Stomach smooth muscle (tissue), 2 donors: Measurements from ENCODE around the gene CAPN9.

Source experiments
- H3K27ac ChIP-seq: one replicate; pipeline ENCODE4 v1.7.0; 2013; ENCODE audit warnings: mild to moderate bottlenecking, low read length, inconsistent platforms
- H3K27me3 ChIP-seq, 2 donors: one replicate each; pipeline ENCODE4 v1.7.0; 2013; ENCODE audit warnings: low read length in 2 of 2; ENCODE audit not compliant: insufficient read depth in 2 of 2, control insufficient read depth in 1 of 2
- H3K36me3 ChIP-seq, 2 donors: one replicate each; pipeline ENCODE4 v1.7.0; 2013; ENCODE audit warnings: low read length in 2 of 2; ENCODE audit not compliant: control insufficient read depth in 2 of 2, insufficient read depth in 2 of 2
- H3K4me1 ChIP-seq: one replicate; pipeline ENCODE4 v1.7.0; 2013; ENCODE audit warnings: low read length; ENCODE audit not compliant: control insufficient read depth, insufficient read depth
- H3K4me3 ChIP-seq, 2 donors: one replicate each; pipeline ENCODE4 v1.7.0; 2013; ENCODE audit warnings: low read length in 2 of 2
- H3K9ac ChIP-seq, 2 donors: one replicate each; pipeline ENCODE4 v1.7.0; 2013; ENCODE audit warnings: low read length in 2 of 2, mild to moderate bottlenecking in 1 of 2
- H3K9me3 ChIP-seq, 2 donors: one replicate each; pipeline ENCODE4 v1.7.0; 2013; ENCODE audit warnings: low read length in 2 of 2; ENCODE audit not compliant: control insufficient read depth in 2 of 2
- donor health status: healthy.
- donor health status: Pancreatic carcinoma.

CAPN9 gene

GRCh38 chr1:230827081-230827681 lies 80.0 kb downstream of the CAPN9 start:
- H3K27ac ChIP-seq: peak overlapping the region; percentile 18
- peaks cover 59% of the 10 kb centered on the region for H3K4me1 ChIP-seq
- H3K36me3 ChIP-seq: no peaks in the 10 kb centered on the region
- no peak overlapping the region for H3K4me3 ChIP-seq
- no peaks in the 10 kb centered on the region for H3K9me3 ChIP-seq
- no peak overlapping the region for H3K9ac ChIP-seq
- no peaks in the 10 kb centered on the region for H3K27me3 ChIP-seq

GRCh38 chr1:230827801-230828200 lies 80.6 kb downstream of the CAPN9 start:
- Histone ChIP-seq H3K27ac (peak overlapping the region; percentile 18), H3K4me3 (no peak overlapping the region), H3K36me3 (no peaks in the 10 kb centered on the region), H3K9me3 (no peaks in the 10 kb centered on the region), H3K4me1 (peaks cover 64% of the 10 kb centered on the region), H3K27me3 (no peaks in the 10 kb centered on the region), H3K9ac (no peak overlapping the region)

GRCh38 chr1:230828421-230828820 lies 81.2 kb downstream of the CAPN9 start:
- Histone ChIP-seq H3K9me3 (no peaks in the 10 kb centered on the region), H3K27me3 (no peaks in the 10 kb centered on the region), H3K4me1 (peaks cover 59% of the 10 kb centered on the region), H3K27ac (no peak overlapping the region), H3K36me3 (no peaks in the 10 kb centered on the region), H3K4me3 (no peak overlapping the region), H3K9ac (no peak overlapping the region)

GRCh38 chr1:230831771-230832170 lies 84.6 kb downstream of the CAPN9 start:
- H3K9me3 ChIP-seq: no peaks in the 10 kb centered on the region
- peaks cover 0 to 2% of the 10 kb centered on the region in 2 donors for H3K36me3 ChIP-seq
- no peak overlapping the region for H3K27ac ChIP-seq
- H3K4me1 ChIP-seq: peaks cover 33% of the 10 kb centered on the region
- no peak overlapping the region for H3K4me3 ChIP-seq
- H3K9ac ChIP-seq: no peak overlapping the region
- H3K27me3 ChIP-seq: no peaks in the 10 kb centered on the region

- H3K4me1 ChIP-seq: peaks cover 29% of the 10 kb centered on the region
- H3K9ac ChIP-seq: no peak overlapping the region
- no peak overlapping the region for H3K4me3 ChIP-seq
- H3K27me3 ChIP-seq: no peaks in the 10 kb centered on the region
- peaks cover 0 to 4% of the 10 kb centered on the region in 2 donors for H3K36me3 ChIP-seq
- H3K27ac ChIP-seq: no peak overlapping the region
- H3K9me3 ChIP-seq: no peaks in the 10 kb centered on the region
Measured at GRCh38 chr1:230832476-230832875, 85.3 kb downstream of the CAPN9 start.

- Histone ChIP-seq H3K36me3 (peaks cover 7 to 9% of the 10 kb centered on the region in 2 donors), H3K27ac (no peak overlapping the region), H3K4me3 (no peak overlapping the region), H3K4me1 (peaks cover 24% of the 10 kb centered on the region), H3K9ac (no peak overlapping the region), H3K27me3 (no peaks in the 10 kb centered on the region), H3K9me3 (no peaks in the 10 kb centered on the region)
Measured at GRCh38 chr1:230833511-230833910, 86.3 kb downstream of the CAPN9 start.

- Histone ChIP-seq H3K4me3 (no peak overlapping the region), H3K27ac (no peak overlapping the region), H3K9ac (no peak overlapping the region), H3K4me1 (peaks cover 24% of the 10 kb centered on the region), H3K9me3 (no peaks in the 10 kb centered on the region), H3K36me3 (peaks cover 14 to 15% of the 10 kb centered on the region in 2 donors), H3K27me3 (no peaks in the 10 kb centered on the region)
Measured at GRCh38 chr1:230834292-230834691, 87.1 kb downstream of the CAPN9 start.

- H3K27me3 ChIP-seq: no peaks in the 10 kb centered on the region
- H3K4me3 ChIP-seq: no peak overlapping the region
- H3K4me1 ChIP-seq: peaks cover 31% of the 10 kb centered on the region
- no peaks in the 10 kb centered on the region for H3K9me3 ChIP-seq
- H3K27ac ChIP-seq: no peak overlapping the region
- H3K9ac ChIP-seq: no peak overlapping the region
- peaks cover 17 to 20% of the 10 kb centered on the region in 2 donors for H3K36me3 ChIP-seq
Measured at GRCh38 chr1:230836347-230836746, 89.2 kb downstream of the CAPN9 start.

- peaks cover 22 to 25% of the 10 kb centered on the region in 2 donors for H3K36me3 ChIP-seq
- H3K27me3 ChIP-seq: no peaks in the 10 kb centered on the region
- no peak overlapping the region for H3K4me3 ChIP-seq
- peaks cover 27% of the 10 kb centered on the region for H3K4me1 ChIP-seq
- H3K9ac ChIP-seq: no peak overlapping the region
- H3K27ac ChIP-seq: no peak overlapping the region
- H3K9me3 ChIP-seq: no peaks in the 10 kb centered on the region
Measured at GRCh38 chr1:230836793-230837192, 89.6 kb downstream of the CAPN9 start.

- no peaks in the 10 kb centered on the region for H3K9me3 ChIP-seq
- no peak overlapping the region for H3K9ac ChIP-seq
- peaks cover 23% of the 10 kb centered on the region for H3K4me1 ChIP-seq
- peaks cover 31 to 39% of the 10 kb centered on the region in 2 donors for H3K36me3 ChIP-seq
- H3K4me3 ChIP-seq: no peak overlapping the region
- H3K27me3 ChIP-seq: no peaks in the 10 kb centered on the region
- no peak overlapping the region for H3K27ac ChIP-seq
Measured at GRCh38 chr1:230839173-230839572, 92.0 kb downstream of the CAPN9 start.

GRCh38 chr1:230842801-230843200 lies 95.6 kb downstream of the CAPN9 start:
- H3K36me3 ChIP-seq: peaks cover 31 to 35% of the 10 kb centered on the region in 2 donors
- peaks cover 19% of the 10 kb centered on the region for H3K4me1 ChIP-seq

More at GRCh38 chr1:230842801-230843200, 95.6 kb downstream of the CAPN9 start:
- H3K27me3 ChIP-seq: no peaks in the 10 kb centered on the region
- H3K9me3 ChIP-seq: no peaks in the 10 kb centered on the region
- no peak overlapping the region for H3K9ac ChIP-seq
- no peak overlapping the region for H3K4me3 ChIP-seq
- no peak overlapping the region for H3K27ac ChIP-seq
